OCI-LY7 (cell line): ENCODE data around the gene MYBL2. TPM values are rescaled to one million over a fixed set of nuclear protein-coding genes. Genes with fewer than 3 reads are reported as not detected.

ENCODE experiments used
- BruUV-seq: library from RNA; stranded (reverse); fragments of 400-500 nt; replicated peaks from 2 replicates; lab custom pipeline; 2021; lab: Mats Ljungman, UMichigan
- CTCF ChIA-PET: fragments of 300-600 bp; sonication (Branson Sonifier 250); formaldehyde crosslinking; loops from one replicate; lab custom pipeline; 2022; ENCODE audit warnings: antibody characterized with exemption; ENCODE audit not compliant: unreplicated experiment; lab: Charles Lee
- POLR2A ChIA-PET: fragments of 300-600 bp; sonication (Branson Sonifier 250); formaldehyde crosslinking; loops from one replicate; lab custom pipeline; 2022; ENCODE audit warnings: antibody characterized with exemption; lab: Charles Lee
- DNase-seq: peaks from one replicate; pipeline ENCODE4 v3.0.0-alpha.2; 2015; ENCODE audit warnings: low spot score
- H2AFZ ChIP-seq: fragments of 200-600 bp; sonication (generic), shearing (Covaris generic); 2 replicates; pipeline ENCODE4 v1.6.1; 2014; ENCODE audit warnings: mild to moderate bottlenecking, antibody characterized with exemption, low read length, moderate library complexity
- H3K27ac ChIP-seq: fragments of 200-600 bp; sonication (generic); 2 replicates; pipeline ENCODE4 v1.5.1; 2014; ENCODE audit warnings: mixed run types, low read depth, mild to moderate bottlenecking, moderate library complexity, low read length, inconsistent platforms; ENCODE audit not compliant: poor library complexity, severe bottlenecking
- H3K36me3 ChIP-seq: fragments of 200-600 bp; sonication (generic); 2 replicates; pipeline ENCODE4 v1.6.1; 2014; ENCODE audit warnings: mild to moderate bottlenecking, antibody characterized with exemption, low read length, moderate library complexity, mixed read lengths; ENCODE audit not compliant: insufficient read depth
- H3K4me1 ChIP-seq: fragments of 200-600 bp; sonication (generic); 2 replicates; pipeline ENCODE4 v1.5.1; 2014; ENCODE audit warnings: mild to moderate bottlenecking, low read length; ENCODE audit not compliant: insufficient read depth, poor library complexity, severe bottlenecking
- H3K4me2 ChIP-seq: fragments of 200-600 bp; sonication (generic); 2 replicates; pipeline ENCODE4 v1.6.1; 2014; ENCODE audit warnings: mild to moderate bottlenecking, low read length
- H3K4me3 ChIP-seq: fragments of 200-600 bp; sonication (generic); 2 replicates; pipeline ENCODE4 v1.5.1; 2014; ENCODE audit warnings: mild to moderate bottlenecking, low read depth, low read length; ENCODE audit not compliant: poor library complexity, severe bottlenecking
- H3K79me2 ChIP-seq: fragments of 200-600 bp; sonication (generic); 2 replicates; pipeline ENCODE4 v1.6.1; 2016; ENCODE audit warnings: low read depth, mild to moderate bottlenecking, low read length, moderate library complexity, mixed read lengths; ENCODE audit not compliant: insufficient read depth
- H3K9me2 ChIP-seq: fragments of 200-600 bp; sonication (generic); 2 replicates; pipeline ENCODE4 v1.6.1; 2016; ENCODE audit warnings: mild to moderate bottlenecking, low read length, mixed read lengths; ENCODE audit not compliant: insufficient read depth
- H3K9me3 ChIP-seq: fragments of 200-600 bp; sonication (generic); 2 replicates; pipeline ENCODE4 v1.6.1; 2014; ENCODE audit warnings: mild to moderate bottlenecking, mixed run types, low read length, mixed read lengths
- H4K20me1 ChIP-seq: fragments of 200-600 bp; sonication (generic); 2 replicates; pipeline ENCODE4 v1.6.1; 2014; ENCODE audit warnings: mild to moderate bottlenecking, antibody characterized with exemption, low read length, moderate library complexity, mixed read lengths; ENCODE audit not compliant: insufficient read depth
- CTCF ChIP-seq: fragments of 200-600 bp; sonication (generic); conservative IDR thresholded peaks from 2 replicates; pipeline ENCODE4 v1.5.1; 2014; ENCODE audit warnings: mild to moderate bottlenecking, antibody characterized with exemption, low read length, moderate library complexity, mixed read lengths
- EZH2phosphoT487 ChIP-seq: fragments of 200-600 bp; sonication (generic); IDR thresholded peaks from 2 replicates; pipeline ENCODE4 v1.6.1; 2018; ENCODE audit warnings: low read depth, borderline replicate concordance, mild to moderate bottlenecking, mixed run types, antibody characterized with exemption, low read length, moderate library complexity, mixed read lengths
- intact Hi-C: fragments of 100-400 bp; cut with micrococcal nuclease; formaldehyde crosslinking; loops from one replicate; pipeline ENCODE4 v1.10.0; 2022; ENCODE audit not compliant: unreplicated experiment
- total RNA-seq, 2 experiments: library from RNA; depleted of rRNA in 1 of 2; stranded (reverse); fragments of >200 nt in 1 of 2; shearing (Covaris generic) in 1 of 2; gene quantifications; 2 replicates each; pipeline ENCODE4 v1.2.3, GENCODE V29; 2014 to 2022

Gene MYBL2
- total RNA-seq, 2 experiments from 2014 or later: 268 to 472 TPM

GRCh38 chr20:43667341-43668132 lies 623 bp downstream of the MYBL2 start:
- intact Hi-C loops: loop anchor here (1.0 to 2.0 kb wide), 2 partner anchors 15 to 43 kb away; no protein-coding TSS in a partner anchor
- Histone ChIP-seq H3K79me2 (peaks cover 55% of the 10 kb centered on the region), H3K4me3 (peak overlapping the region; percentile 96), H3K9me3 (no peaks in the 10 kb centered on the region), H2AFZ (no peak overlapping the region), H3K27ac (peak overlapping the region; percentile 85), H3K36me3 (peaks cover 53% of the 10 kb centered on the region), H3K9me2 (no peaks in the 10 kb centered on the region), H3K4me1 (peaks cover 61% of the 10 kb centered on the region), H3K4me2 (peak overlapping the region; percentile 86), H4K20me1 (peaks cover 24% of the 10 kb centered on the region; the same call in 1 of the 2 replicates)
- TF ChIP-seq CTCF (no peak), EZH2phosphoT487 (no peak)
- CTCF ChIA-PET: interaction anchor here (0.5 kb wide), 1 partner anchor 108 kb away, joined by 7 read pairs; no protein-coding TSS in a partner anchor
- POLR2A ChIA-PET: interaction anchor here (0.6 to 1.1 kb wide), 6 partner anchors 12 to 66 kb away, joined by 3 to 9 read pairs (median 4); no protein-coding TSS in a partner anchor
- peak; percentile 84 for DNase-seq
- TSS peak; percentile 52 for BruUV-seq

- H3K27ac ChIP-seq: peak overlapping the region; percentile 85
- peak overlapping the region; percentile 96 for H3K4me3 ChIP-seq
- H3K4me1 ChIP-seq: peaks cover 54% of the 10 kb centered on the region
- no TSS peak for BruUV-seq
- H2AFZ ChIP-seq: no peak overlapping the region
- H3K36me3 ChIP-seq: peaks cover 71% of the 10 kb centered on the region
- intact Hi-C loops: no loop called here
- TF ChIP-seq CTCF: no peak
- no peak for TF ChIP-seq EZH2phosphoT487
- peaks cover 72% of the 10 kb centered on the region for H3K79me2 ChIP-seq
- DNase-seq: peak; percentile 24
- H3K4me2 ChIP-seq: peak overlapping the region; percentile 86
- H3K9me2 ChIP-seq: no peaks in the 10 kb centered on the region
- no peaks in the 10 kb centered on the region for H3K9me3 ChIP-seq
- CTCF ChIA-PET: no interaction called here
- POLR2A ChIA-PET: interaction anchor here (1.0 to 2.0 kb wide), 2 partner anchors 11 to 13 kb away, joined by 3 to 5 read pairs; no protein-coding TSS in a partner anchor
- peaks cover 24% of the 10 kb centered on the region; the same call in 1 of the 2 replicates for H4K20me1 ChIP-seq
Observed at GRCh38 chr20:43669332-43669731, 2.4 kb downstream of the MYBL2 start.
